NCI-H446 (cell line): ENCODE measurements around the gene PCYT1B.
"Not testable (repeated sequence)": the region's sequence is repeated elsewhere in the genome, so short reads cannot be mapped to it uniquely, and the experiment has no call there.

Experiments used
- DNase-seq, 2 experiments: peaks; one replicate each; lab custom pipeline; 2025; lab: John Stamatoyannopoulos, UW

Gene PCYT1B

DNA sequence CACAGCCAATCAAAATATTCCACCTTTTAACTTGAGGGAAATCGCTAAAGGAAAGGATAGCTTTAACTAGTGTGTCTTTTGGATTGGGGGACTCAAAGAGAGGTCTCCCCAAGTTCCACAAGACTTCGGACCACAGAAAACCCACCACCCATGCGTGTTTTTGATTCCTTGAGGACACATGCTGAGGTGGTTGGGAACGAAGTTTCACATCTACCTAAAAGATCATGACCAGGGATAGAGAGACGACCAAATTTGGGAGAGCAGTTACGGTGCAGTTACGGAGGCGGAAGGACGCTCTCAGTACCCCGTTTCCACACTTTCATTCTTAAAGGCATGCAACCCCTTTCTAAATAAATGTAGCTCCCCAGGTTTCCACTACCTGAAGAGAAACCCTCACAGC is 1.1 kb downstream of the PCYT1B start:
- no peak for DNase-seq

DNA sequence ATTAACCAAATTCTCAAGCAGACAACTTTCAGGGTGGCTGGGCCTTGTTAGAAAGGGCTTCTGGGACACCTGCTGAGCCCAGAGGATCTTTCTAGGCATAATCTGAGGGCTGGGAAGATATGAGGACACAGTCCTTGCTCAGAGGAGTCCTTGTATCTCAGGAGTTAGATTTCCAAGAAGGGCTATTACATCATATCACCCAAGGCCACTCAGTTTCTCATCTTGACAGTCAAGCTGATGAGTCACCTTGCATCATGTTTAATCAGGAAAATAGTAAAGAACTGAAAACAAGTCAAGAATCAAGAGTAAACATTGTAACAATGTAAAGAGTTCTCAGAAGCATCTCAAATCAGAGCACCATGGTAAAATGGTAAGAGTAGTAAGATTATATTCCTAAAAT is 4.0 kb downstream of the PCYT1B start:
- DNase-seq: no peak

DNA sequence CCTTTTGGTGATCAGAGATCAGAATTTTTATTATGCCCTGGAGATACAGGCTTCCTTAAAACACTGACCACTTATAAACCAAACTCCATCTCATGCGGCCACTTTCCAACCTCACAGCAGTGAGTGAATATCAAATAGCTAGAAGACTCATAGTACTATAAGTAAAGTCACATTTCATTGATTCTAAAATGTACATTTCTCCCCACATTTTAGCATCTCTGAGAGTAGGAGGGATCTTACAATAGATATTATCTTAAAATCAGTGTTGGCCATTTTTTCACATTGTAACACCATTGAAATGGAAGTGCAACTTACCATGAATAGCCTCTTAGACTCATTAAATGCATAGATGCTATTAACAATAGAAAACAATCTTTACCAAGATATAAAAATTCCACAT is 17.4 kb downstream of the PCYT1B start:
- DNase-seq: no peak

DNA sequence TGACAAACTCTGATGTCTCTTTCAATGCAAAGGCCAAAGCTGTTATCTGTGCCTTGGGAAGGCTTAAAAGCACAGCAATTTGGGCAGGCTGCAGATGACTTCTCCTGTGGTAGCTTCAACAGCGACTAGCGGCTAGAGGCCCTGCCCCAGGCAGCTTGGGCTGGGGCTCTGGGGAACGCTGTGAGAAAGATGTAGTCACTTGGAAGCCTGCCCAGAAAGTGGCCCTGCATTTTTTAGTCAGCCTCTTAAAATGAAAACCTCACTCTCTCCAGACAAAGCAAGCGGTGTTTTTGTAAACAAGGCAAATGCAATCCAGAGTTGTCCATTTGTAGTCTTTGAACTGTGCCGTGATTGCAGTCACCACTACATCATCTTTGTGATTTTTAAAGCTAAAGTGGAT is 27.5 kb downstream of the PCYT1B start:
- no peak for DNase-seq

DNA sequence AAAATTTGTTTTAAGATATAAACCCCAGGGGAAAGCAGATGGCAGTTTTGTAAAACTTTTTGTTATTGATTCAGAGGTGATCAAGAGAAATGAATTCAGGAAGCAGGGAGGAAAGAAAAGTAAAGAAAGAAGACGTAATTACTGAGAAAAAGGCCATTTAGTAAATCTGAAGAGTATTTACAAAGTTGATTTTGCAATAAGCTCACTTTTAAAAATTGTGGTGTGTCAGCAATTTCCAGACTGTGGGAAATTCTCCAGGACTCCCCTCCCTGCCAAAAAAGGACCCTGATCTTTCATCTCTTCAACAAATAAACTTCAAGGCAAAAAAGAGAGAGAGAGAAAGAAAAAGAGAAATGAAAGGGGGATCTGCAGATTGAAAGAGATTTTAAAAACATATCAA is 36.6 kb downstream of the PCYT1B start:
- DNase-seq: no peak

DNA sequence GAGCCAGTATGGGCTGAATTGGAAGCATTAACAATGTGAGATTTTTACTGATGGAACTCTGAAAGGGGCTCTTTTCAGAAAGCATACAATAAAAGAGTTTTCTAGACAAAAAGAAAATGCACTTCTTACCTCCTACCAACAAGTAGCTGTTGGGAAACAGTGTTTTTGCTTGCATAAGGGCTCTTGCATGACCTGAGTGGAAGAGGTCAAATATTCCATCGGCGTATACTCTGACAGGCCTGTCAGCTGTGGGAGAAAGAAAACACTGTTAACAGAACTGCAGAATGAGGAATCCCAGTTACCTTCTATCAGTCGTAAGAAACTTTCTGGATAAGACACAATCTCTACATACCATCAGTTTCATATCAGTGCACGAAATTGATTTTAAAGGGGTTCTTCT is 39.5 kb downstream of the PCYT1B start:
- DNase-seq: no peak

DNA sequence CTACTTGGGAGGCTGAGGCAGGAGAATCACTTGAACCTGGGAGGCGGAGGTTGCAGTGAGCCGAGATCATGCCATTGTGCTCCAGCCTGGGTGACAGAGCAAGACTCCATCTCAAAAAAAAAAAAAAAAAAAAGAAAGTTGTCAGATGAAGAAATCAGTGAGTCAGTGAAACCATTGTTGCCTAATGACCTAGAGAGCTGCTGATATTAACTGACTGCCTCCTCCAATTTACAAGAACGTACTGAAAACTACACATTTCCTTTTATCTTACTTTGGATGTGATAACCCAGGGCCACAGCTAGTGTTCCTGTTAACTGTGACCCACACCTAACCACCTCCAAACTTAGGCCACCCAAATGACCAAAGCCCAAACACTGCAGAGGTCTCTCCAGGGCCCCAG is 41.2 kb downstream of the PCYT1B start:
- DNase-seq: not testable (repeated sequence)

DNA sequence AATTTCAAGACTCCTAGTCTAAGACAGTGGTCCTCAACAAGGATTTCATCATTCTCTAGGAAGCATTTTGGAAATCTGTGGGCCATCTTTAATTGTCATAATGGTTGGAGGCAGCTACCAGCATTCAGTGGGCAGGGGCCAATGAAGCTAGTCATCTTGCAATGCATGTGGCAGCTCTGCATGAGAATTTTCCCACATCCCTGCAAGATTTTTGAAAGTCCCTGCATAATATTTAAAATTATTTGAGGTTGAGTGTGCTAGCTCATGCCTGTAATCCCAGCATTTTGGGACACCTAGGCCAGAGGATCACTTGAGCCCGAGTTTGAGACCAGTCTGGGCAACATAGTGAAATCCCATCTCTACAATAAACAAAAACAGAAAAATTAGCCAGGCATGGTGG is 44.0 kb downstream of the PCYT1B start:
- no peak for DNase-seq

DNA sequence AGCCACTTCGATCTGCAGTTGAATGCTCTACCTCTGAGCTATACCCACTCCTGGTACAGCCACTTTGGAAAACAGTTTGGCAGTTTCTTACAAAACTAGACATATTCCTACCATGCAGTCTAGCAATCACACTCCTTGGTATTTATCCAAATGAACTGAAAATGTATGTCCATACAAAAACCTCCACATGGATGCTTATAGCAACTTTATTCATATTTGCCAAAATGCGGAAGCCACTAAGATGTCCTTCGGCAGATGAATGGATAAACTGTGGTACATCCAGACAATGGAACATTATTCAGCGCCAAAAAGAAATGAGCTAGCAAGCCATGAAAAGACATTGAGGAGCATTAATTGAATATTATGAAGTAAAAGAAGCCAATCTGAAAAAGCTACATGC is 45.3 kb downstream of the PCYT1B start:
- no peak for DNase-seq

DNA sequence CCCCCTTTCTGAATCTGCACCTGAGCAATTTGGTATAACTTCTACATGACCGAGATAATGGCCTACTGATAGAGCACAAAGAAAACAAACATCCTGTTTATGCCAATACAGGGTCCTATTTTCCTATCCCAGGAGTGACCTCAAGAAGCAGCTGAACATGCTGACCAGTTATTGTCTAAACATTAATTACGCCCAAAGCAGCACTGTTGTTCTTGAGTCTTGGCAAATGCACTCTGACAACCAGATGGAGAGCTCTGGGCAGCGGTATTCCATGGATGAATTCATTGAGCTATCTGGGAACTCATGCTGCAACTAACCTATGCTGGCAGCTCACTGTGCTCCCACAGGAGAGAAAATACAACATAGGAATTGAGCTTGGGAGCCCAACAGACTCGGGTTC is 52.6 kb downstream of the PCYT1B start:
- DNase-seq: peak in 1 of 2 experiments; percentile 15

DNA sequence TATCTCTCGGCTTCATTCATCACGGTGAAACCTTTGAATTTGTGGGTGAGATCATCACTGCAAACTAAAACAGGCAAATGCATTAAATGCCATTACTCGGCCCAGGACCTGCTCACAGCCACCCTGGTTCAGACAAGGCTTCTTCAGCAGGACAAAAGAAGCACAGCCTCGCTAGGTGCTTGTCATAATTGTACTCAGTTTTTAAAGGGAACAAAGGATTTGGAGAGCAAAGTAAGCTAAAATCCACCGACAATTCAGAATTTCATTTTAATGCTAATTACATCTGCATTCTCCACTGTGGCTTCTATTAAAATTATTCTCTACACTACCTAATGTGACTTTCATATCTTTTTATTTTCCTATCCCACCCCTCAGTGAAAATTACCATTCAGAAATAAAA is 57.0 kb downstream of the PCYT1B start:
- DNase-seq: no peak

DNA sequence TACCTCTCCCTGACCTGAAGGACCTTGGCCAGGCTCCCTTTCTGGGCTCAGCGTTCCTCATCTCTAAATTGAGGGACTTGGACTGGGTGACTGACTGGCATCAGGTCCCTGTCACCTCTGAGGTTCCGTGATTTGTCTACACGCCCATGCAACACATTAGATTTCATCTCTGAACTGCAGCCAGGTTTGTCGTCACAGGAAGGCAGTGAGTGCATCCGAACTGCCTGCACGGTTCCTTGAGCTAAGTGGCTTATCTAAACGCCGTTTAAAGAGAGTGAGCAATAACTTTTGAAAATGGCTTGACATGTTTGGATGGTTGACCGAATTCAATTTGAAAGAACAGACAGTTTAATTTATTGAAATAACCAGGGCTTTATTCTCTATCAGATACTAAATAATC is 70.1 kb downstream of the PCYT1B start:
- DNase-seq: no peak

DNA sequence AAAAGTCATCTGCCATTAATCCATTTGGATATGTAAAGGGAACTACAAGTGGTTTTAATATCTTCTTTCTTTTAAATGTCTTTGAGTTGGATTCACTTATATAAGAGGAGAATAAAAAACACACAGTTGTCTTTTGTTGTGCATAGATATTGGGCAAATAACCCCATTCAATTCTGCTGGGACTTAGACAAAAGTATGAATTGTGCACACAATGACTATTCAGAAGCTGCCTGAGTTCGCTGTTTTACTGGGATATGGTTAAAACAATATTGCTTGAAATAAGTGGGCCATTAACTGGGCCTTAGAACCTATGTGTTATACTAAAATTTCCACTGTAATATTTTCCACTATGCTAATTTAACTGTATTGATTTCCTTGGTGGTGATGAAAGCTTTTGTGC is 71.7 kb downstream of the PCYT1B start:
- no peak for DNase-seq

DNA sequence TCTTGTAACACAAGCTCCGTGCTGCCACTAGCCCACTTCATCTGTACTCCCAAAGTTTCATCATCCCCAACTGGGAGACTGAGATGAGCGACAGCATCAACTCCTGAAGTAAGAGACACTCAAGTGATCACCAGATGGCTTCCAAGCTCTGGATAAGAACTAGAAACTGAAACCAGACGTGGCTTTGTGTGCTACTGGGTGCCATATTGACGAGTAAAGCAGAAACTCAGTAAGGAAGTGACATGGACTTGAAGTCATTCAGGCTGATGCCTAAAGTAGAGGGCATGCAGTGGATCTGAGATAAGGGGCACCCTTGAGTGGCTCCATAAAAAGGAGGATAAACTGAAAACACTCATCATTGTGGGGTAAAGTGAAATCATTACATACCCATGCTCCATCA is 72.4 kb downstream of the PCYT1B start:
- no peak for DNase-seq

DNA sequence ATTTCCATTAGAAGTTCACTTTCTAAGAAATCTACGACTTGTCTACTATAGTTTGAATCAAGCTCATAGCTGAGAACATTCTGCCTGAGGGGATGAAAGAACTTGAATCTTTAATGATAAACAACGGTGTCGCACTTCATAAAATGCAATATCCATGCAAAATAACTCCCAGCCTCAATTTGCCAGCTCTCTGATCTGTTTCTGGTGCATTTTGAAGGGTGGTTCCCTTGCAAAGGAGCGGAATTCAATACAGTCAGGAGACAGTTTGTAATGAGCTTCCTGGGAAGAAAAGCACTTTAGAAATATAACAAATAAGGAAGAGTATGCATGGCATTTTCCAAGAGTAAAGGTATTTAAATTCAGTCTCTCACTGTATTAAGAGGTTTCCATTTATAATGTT is 80.0 kb downstream of the PCYT1B start:
- no peak for DNase-seq

DNA sequence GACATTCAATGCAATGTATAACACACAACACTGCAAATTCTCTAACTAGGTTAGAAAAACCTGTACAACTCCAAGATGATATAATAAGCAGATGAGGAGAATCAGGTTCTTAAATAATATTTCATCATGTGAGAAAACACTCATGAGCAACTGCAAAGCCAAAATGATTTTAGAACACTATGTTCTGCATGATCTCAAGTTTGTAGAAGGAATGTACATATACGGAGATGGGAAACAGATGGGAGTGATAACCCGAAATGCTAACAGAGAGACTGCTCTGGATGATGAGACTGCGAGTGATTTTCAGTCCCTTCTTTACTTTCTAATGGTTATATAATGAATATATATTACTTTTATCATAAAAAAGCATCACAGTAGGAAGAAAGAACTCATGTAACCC is 80.9 kb downstream of the PCYT1B start:
- no peak for DNase-seq

DNA sequence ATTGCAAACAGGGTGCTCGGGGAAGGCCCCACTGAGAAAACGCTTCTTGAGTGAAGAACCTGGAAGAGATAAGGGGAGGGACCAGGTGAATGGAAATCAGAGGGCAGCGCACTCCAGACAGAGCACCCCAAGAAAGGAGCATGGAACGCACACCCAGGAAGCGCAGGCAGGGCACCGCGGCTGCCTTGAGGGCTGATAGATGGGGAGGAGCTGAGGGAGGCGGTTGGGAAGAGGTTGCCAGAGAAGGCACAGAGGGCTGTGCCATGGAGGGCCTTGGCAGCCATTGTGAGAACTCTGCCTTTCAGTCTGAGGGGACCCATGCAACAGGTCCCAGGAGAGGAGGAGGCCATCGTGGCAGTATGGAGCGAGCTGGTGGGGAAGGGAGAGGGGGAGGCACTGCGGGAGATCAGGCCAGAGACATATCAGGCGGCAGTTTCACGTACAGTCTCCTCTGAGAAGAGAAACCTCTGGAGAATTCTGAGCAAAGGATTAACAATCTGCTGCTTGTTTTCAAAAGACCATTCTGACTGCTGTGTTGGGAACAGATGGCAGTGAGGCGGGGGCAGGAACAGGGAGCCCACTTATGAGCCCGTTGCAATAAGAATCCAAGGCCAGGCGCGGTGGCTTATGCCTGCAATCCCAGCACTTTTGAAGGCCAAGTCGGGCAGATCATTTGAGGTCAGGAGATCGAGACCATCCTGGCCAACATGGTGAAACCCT is 83.7 kb downstream of the PCYT1B start:
- peak in 1 of 2 experiments; percentile 64 for DNase-seq

DNA sequence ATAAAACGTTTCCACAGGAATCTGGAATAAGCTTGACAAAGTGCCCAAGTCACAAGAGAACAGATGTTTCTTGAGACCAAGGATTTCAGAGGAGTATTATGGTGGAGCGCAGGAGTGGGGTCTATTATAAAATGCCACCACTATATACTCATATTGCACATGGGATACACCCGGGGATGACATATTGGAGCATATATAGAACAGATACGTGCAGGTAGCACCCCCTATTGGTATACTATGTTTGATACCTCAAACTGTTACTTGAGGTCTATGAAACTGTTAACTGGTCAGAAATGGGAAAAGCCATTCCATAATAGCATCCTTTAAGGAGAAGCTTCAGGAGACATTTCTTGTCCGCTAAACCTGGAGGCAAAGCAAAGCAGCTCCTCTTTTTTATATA is 86.0 kb downstream of the PCYT1B start:
- DNase-seq: peak in 1 of 2 experiments; percentile 12

DNA sequence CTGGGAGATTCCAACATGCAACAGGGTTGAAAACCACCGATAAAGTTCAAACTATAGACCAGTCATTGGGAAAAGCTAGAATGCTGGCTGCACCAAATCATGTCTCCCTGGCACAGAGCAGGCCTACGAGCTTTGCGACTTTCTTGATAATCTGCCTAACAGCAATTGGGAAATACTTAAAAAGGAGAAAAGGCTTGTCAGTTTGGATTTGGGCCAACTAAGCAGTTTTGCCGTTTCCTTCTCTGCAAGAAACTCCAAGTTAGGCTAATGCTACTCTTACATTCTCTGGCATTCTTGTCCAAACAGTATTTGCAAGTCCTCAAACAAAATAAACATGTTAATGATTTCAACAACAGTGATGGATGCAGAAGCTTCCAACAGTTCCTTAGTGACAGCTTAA is 94.1 kb downstream of the PCYT1B start:
- DNase-seq: peak in 1 of 2 experiments; percentile 0

DNA sequence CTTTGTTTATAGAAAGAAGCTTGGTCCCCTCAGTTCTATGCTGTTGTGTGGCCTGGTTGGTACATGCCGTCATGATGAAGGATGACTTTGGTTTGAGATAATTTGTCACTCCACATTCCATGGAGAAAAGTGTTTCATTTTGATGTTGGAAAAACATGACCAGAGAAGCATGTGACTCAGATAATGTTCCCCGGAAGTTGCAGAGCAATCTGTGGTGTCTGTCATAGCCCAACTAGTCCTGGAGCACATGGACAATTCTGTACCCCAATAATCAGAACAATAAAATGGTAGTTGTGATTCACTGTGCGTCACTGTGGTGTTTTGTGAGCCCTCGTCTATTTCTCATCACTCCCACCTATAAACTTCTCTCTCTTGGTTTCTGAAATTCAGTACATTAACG is 97.0 kb downstream of the PCYT1B start:
- no peak for DNase-seq

DNA sequence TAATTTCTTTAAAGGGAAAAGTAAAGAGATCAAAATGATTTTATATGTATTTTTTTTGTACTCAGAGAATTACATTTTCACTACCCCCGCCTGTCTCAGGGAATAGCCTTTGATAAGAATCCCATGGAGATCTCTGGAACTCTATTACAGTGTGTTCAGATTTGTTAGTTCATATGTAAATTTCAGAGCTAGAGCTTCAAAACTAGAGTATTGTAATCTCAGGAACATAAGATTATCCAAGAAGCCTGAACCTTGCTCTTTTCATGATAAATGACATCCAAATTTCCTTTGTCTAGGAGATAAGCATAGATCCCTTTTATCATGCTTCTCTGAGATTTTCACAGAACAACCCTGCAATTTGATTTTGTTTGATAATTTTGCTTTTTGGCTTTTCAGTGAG is 99.2 kb downstream of the PCYT1B start:
- no peak for DNase-seq

DNA sequence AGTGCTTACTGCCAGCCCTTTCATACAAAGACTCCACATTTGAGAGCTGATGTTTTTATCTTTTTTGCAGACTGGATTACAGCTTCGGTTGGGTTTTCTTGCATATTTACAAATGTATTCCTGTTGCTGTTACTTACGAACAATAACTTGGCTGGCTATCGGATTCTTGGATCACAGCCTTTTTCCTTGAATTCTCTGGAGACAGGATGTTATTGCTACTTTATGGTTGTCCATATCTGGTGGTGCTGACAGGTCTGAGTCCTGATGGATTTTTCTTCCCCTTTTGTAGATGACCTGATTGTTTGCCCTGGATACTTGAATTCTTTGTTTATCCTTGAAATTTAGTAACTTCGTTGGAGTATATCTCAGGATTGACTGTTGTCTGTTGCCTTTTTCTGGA is 104.4 kb downstream of the PCYT1B start:
- DNase-seq: no peak

DNA sequence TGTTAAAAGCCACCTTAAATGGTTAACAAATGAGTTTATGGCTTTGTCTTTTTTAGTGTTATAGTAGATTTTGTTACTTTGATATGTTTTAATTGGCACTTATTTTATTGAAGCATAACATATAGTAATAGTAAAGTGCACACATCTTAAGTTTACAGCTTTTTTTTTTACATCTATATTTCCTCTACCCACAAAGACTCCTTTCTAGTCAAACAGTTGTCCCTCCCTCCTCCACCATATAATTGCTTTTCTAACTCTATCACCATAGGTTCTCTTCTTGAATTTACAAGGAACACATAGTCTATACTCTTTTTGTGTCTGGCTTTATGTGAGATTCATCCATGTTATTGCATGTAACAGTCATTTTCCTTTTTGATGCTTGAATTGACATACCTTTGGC is 110.6 kb downstream of the PCYT1B start:
- DNase-seq: no peak

DNA sequence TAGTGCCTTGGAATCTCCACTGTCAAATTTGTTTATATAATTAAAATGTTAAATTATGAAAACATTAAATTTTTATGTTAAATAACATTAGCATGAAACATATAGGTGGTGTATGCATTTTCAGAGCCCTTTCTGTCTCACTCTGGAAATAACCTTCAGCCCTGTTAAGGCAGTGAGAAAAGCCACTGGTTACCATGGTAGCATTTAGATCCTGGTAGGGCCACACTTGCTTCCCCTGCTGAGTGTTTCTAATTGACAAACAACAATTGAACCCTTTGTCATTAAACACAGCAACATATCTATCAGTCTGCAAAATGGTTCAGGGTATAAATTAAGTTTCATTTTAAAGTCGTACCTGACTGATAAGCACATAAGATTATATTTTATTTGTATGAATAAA is 118.5 kb downstream of the PCYT1B start:
- no peak for DNase-seq

DNA sequence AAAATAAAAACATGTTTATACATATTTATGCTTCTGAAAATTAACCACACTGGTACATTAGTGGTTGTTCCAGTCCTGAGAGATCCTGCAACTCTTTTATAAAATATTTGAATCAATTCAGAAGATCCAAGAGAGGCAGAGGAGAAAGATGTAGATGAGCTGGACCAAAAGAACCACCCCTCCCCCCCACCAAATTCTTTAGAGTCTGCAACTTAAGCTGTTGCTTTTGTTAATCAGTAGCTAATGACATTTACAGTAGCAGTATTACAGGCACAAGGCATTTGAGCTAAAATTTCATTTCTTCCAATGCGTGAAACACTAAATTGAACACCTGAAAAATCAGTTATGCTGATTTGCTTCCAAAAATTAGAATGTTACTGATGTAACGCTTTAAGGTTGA is 120.5 kb downstream of the PCYT1B start:
- DNase-seq: no peak
